Ovary (tissue), 9 donors: ENCODE data around the gene BICC1. TPM values are rescaled to one million over a fixed set of nuclear protein-coding genes. Genes with fewer than 3 reads are reported as not detected.

ENCODE experiments used
- DNase-seq, 5 donors: peaks; one replicate each; pipeline ENCODE4 v3.0.0-alpha.2; 2019 to 2020
- H3K27ac ChIP-seq, 2 donors: fragments of 200-600 bp; one replicate each; pipeline versions ENCODE4 v1.5.1 to v1.8.0; 2019 to 2022
- H3K27me3 ChIP-seq: fragments of 200-600 bp; one replicate; pipeline ENCODE4 v1.8.0; 2022
- H3K36me3 ChIP-seq: fragments of 200-600 bp; sonication (generic); one replicate; pipeline ENCODE4 v1.5.1; 2019
- H3K4me1 ChIP-seq: one replicate; pipeline ENCODE4 v1.8.1; 2013; ENCODE audit warnings: mild to moderate bottlenecking, moderate library complexity; ENCODE audit not compliant: insufficient read depth
- H3K4me3 ChIP-seq: fragments of 200-600 bp; sonication (generic); one replicate; pipeline ENCODE4 v1.5.1; 2017
- H3K9me3 ChIP-seq, 2 donors: fragments of 200-600 bp in 1 of 2; sonication (generic) in 1 of 2; one replicate each; pipeline versions ENCODE4 v1.5.1 to v1.8.1; 2013 to 2019; ENCODE audit warnings: mild to moderate bottlenecking in 1 of 2, moderate library complexity in 1 of 2
- CTCF ChIP-seq, 3 donors: fragments of 450-650 bp in 2 of 3; fragments of 200-600 bp in 1 of 3; IDR thresholded peaks; one replicate each; pipeline versions ENCODE4 v1.5.1 to v1.8.0; 2016 to 2022; ENCODE audit warnings: antibody characterized with exemption in 3 of 3, mild to moderate bottlenecking in 1 of 3
- EP300 ChIP-seq: sonication (generic); formaldehyde crosslinking; IDR thresholded peaks from one replicate; pipeline ENCODE4 v1.6.1; 2017; ENCODE audit warnings: antibody characterized with exemption
- POLR2A ChIP-seq: fragments of 450-650 bp; IDR thresholded peaks from one replicate; pipeline ENCODE4 v1.6.1; 2017; ENCODE audit warnings: antibody characterized with exemption, mild to moderate bottlenecking, moderate library complexity
- WGBS, 3 donors: extraction: QIAGEN DNeasy Blood & Tissue Kit in 1 of 3; methylation state at CpG; one replicate each; pipeline versions ENCODE4 v1.1.5 to v1.1.7; 2013 to 2017; 5-methylcytosine and 5-hydroxymethylcytosine counted together
- intact Hi-C, 4 donors: fragments of 100-400 bp; cut with DNase I; formaldehyde crosslinking; loops; one replicate each; pipeline versions ENCODE4 v1.11.0 to v1.15.1; 2022 to 2023
- polyA plus RNA-seq, 2 donors: library from polyadenylated mRNA; stranded (reverse); fragments of 200-250 nt in 1 of 2; fragments of 350-450 nt in 1 of 2; fragmentation: Illumina TruSeq in 1 of 2; extraction: RNeasy Lipid Tissue Mini Kit (QIAGEN cat#74804) in 1 of 2; gene quantifications; one replicate each; pipeline ENCODE4 v1.2.3, GENCODE V29; 2013 to 2014
- total RNA-seq, 7 donors: library from RNA; depleted of rRNA in 2 of 7; stranded (reverse); fragments of >200 nt in 2 of 7; fragmentation: NEBNext Ultra II Directional in 3 of 7; extraction: Animal tissue kit (Norgen Biotek cat#: 25700) in 3 of 7; gene quantifications; one replicate each; pipeline versions ENCODE4 v1.1.0 to v1.2.4, GENCODE V29; 2016 to 2023
- donor health status: DM: no; HTN: no; CAD: no; lungs with moderate emphysema.
- donor health status: DM: no; HTN: no; CAD: no.
- donor health status: Bipolar disorder and iron deficiency.
- donor health status: DM: yes; HTN: yes; CAD: no.
- donor health status: DM: no; HTN: no; CAD: no.
- donor health status: DM: yes; HTN: yes; CAD: no.

Gene BICC1
- total and polyA plus RNA-seq, 9 donors, result 13.6 to 43.4 (median 23.5) TPM

GRCh38 chr10:58867683-58868082 lies 355.0 kb downstream of the BICC1 start:
- intact Hi-C loops, result no loop called here
- DNase-seq, result no peak

GRCh38 chr10:58868736-58869435 lies 356.2 kb downstream of the BICC1 start:
- no peak for DNase-seq
- TF ChIP-seq CTCF (IDR thresholded peaks at IDR 0.05) (no peak), EP300 (no peak), POLR2A (no peak)
- no peaks in the 10 kb centered on the region for H3K36me3 ChIP-seq
- no peaks in the 10 kb centered on the region for H3K9me3 ChIP-seq
- H3K27ac ChIP-seq, result no peak overlapping the region
- whole genome bisulfite sequencing, 3 donors, result 74 to 76% (median 75%) methylated on average over 8 of the region's 8 CpGs
- no peaks in the 10 kb centered on the region for H3K4me1 ChIP-seq
- no peak overlapping the region for H3K4me3 ChIP-seq
- intact Hi-C loops, result no loop called here
- no peaks in the 10 kb centered on the region for H3K27me3 ChIP-seq

More at GRCh38 chr10:58867683-58868082, 355.0 kb downstream of the BICC1 start:
- no peaks in the 10 kb centered on the region for H3K4me1 ChIP-seq
- TF ChIP-seq CTCF (IDR thresholded peaks at IDR 0.05), result no peak
- TF ChIP-seq EP300, result no peak
- TF ChIP-seq POLR2A, result no peak
- no peaks in the 10 kb centered on the region for H3K27me3 ChIP-seq
- H3K27ac ChIP-seq, result no peak overlapping the region
- no peaks in the 10 kb centered on the region for H3K36me3 ChIP-seq
- no peaks in the 10 kb centered on the region for H3K9me3 ChIP-seq
- no peak overlapping the region for H3K4me3 ChIP-seq

GRCh38 chr10:58870070-58870469 lies 357.4 kb downstream of the BICC1 start:
- no peaks in the 10 kb centered on the region for H3K27me3 ChIP-seq
- intact Hi-C loops, result no loop called here
- no peaks in the 10 kb centered on the region for H3K4me1 ChIP-seq
- no peaks in the 10 kb centered on the region for H3K36me3 ChIP-seq
- no peaks in the 10 kb centered on the region for H3K9me3 ChIP-seq
- H3K27ac ChIP-seq, result no peak overlapping the region
- 95 to 97% (median 97%) methylated on average over 4 of the region's 4 CpGs for WGBS, 3 donors
- no peak for DNase-seq
- no peak overlapping the region for H3K4me3 ChIP-seq
- no peak for TF ChIP-seq POLR2A
- TF ChIP-seq EP300, result no peak
- no peak for TF ChIP-seq CTCF (IDR thresholded peaks at IDR 0.05)

GRCh38 chr10:58873161-58873560 lies 360.5 kb downstream of the BICC1 start:
- Histone ChIP-seq H3K27me3 (no peaks in the 10 kb centered on the region), H3K9me3 (no peaks in the 10 kb centered on the region), H3K4me3 (no peak overlapping the region), H3K36me3 (no peaks in the 10 kb centered on the region), H3K4me1 (no peaks in the 10 kb centered on the region), H3K27ac (no peak overlapping the region)
- DNase-seq, result no peak
- WGBS, 3 donors, result 57 to 68% (median 64%) methylated on average over 2 of the region's 2 CpGs
- TF ChIP-seq EP300 (no peak), CTCF (IDR thresholded peaks at IDR 0.05) (no peak), POLR2A (no peak)
- intact Hi-C loops, result no loop called here

Other genes with a start within 250 kb of the BICC1 start
- gene IPMK, start 245.0 kb upstream of the BICC1 start, total RNA-seq, result 1 to 10 TPM; 2.7 to 4.3 (median 3.4) TPM
- gene IPMK, start 245.0 kb upstream of the BICC1 start, polyA plus RNA-seq, result 1 to 10 TPM; 1.5 to 2.3 TPM
- 10 to 100 TPM; 20.2 to 29.2 (median 25.5) TPM for gene CISD1, start 243.7 kb upstream of the BICC1 start, total RNA-seq
- gene CISD1, start 243.7 kb upstream of the BICC1 start, polyA plus RNA-seq, result 10 to 100 TPM; 10.6 to 35.7 TPM
- gene UBE2D1, start 177.9 kb upstream of the BICC1 start, total RNA-seq, result 10 to 100 TPM; 11.6 to 18.0 (median 14.1) TPM
- gene UBE2D1, start 177.9 kb upstream of the BICC1 start, polyA plus RNA-seq, result 10 to 100 TPM in 1 of 2 donors, 1 to 10 TPM in 1; 9.8 to 20.1 TPM
- gene TFAM, start 127.5 kb upstream of the BICC1 start, total RNA-seq, result 10 to 100 TPM; 17.6 to 46.6 (median 38.2) TPM
- 10 to 100 TPM; 12.0 to 17.8 TPM for gene TFAM, start 127.5 kb upstream of the BICC1 start, polyA plus RNA-seq